Activated CD4-positive, alpha-beta T cell treated with anti-CD3 and anti-CD28 coated beads for 36 hours (primary cell): ENCODE results near the gene ZSCAN16. TPM values are rescaled to one million over a fixed set of nuclear protein-coding genes. Genes with fewer than 3 reads are reported as not detected.
"Not testable (repeated sequence)": the region's sequence is repeated elsewhere in the genome, so short reads cannot be mapped to it uniquely, and the experiment has no call there.

Source experiments
- ATAC-seq: fragments of 200-7000 bp; cut with Tn5 transposase; one replicate; pipeline ENCODE4 v1.10.0; 2021; ENCODE audit warnings: mild to moderate bottlenecking, moderate library complexity
- CTCF ChIA-PET: fragments of 350-600 bp; sonication (Branson Sonifier 250); formaldehyde crosslinking; loops from one replicate; lab custom pipeline; 2021; ENCODE audit warnings: antibody characterized with exemption; lab: Charles Lee
- POLR2A ChIA-PET: fragments of 350-600 bp; sonication (Branson Sonifier 250); formaldehyde crosslinking; loops from one replicate; lab custom pipeline; 2021; ENCODE audit warnings: antibody characterized with exemption, inconsistent platforms; lab: Charles Lee
- DNase-seq: peaks from one replicate; pipeline ENCODE4 v3.0.0-alpha.2; 2020
- H3K27ac Mint-ChIP-seq: one replicate; pipeline ENCODE4 v1.8.0; 2021; ENCODE audit warnings: mixed read lengths
- H3K27me3 Mint-ChIP-seq: one replicate; pipeline ENCODE4 v1.8.0; 2021; ENCODE audit warnings: mixed read lengths
- H3K36me3 Mint-ChIP-seq: one replicate; pipeline ENCODE4 v1.8.0; 2021; ENCODE audit warnings: low read depth, mixed read lengths
- H3K4me1 Mint-ChIP-seq: one replicate; pipeline ENCODE4 v1.8.0; 2021; ENCODE audit warnings: mixed read lengths
- H3K4me3 Mint-ChIP-seq: one replicate; pipeline ENCODE4 v1.8.0; 2021; ENCODE audit warnings: mild to moderate bottlenecking, moderate library complexity, mixed read lengths
- H3K9me3 Mint-ChIP-seq: one replicate; pipeline ENCODE4 v1.8.0; 2021; ENCODE audit warnings: low read depth, mixed read lengths
- intact Hi-C, 2 experiments: fragments of 100-400 bp; cut with DNase I in 1 of 2; cut with micrococcal nuclease in 1 of 2; formaldehyde crosslinking; loops; one replicate each; pipeline versions ENCODE4 v1.14.2 to v1.15.1; 2022 to 2024; cut with DNase I, micrococcal nuclease
- total RNA-seq, 2 experiments: library from RNA; stranded (reverse); gene quantifications; one replicate each; pipeline ENCODE4 v1.2.3, GENCODE V29; 2021

Gene ZSCAN16
- total RNA-seq: 1 to 10 TPM; 2.1 to 2.6 TPM

DNA sequence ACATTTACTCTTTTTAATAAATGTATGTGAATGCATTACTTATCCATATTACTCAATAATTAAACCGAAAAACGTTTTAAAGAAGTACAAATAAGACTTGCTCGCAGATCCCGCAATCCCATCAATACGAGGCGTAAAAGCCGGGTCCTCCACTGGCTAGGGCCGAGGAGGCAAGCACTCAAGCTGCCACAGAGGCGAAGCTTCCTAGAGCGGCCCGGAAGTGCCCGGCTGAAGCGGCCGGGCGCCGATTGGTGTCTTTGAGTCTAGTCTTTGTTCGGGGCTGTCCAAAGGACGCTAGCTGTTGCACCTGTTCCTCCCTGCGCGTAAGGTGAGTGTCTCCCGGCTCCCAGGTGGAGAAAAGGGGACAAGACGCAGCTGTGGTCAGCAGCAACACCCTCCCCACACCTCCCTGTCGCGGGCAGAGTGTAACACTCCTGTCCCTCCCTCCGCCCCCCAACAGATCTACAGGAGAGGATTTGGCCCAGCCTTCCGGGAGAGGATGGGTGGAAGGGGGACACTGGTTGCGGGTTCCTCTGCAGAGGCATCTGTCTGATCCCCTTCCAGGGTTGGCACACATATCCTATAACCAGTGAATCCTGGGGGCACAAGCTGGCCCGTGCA lies at the start of gene ZSCAN16:
ZSCAN16 (plus strand) TSS at position 260 of the 621 bp plus-strand sequence. CDS start 835 bp downstream, outside the sequence.
- ATAC-seq: peak; percentile 94

DNA sequence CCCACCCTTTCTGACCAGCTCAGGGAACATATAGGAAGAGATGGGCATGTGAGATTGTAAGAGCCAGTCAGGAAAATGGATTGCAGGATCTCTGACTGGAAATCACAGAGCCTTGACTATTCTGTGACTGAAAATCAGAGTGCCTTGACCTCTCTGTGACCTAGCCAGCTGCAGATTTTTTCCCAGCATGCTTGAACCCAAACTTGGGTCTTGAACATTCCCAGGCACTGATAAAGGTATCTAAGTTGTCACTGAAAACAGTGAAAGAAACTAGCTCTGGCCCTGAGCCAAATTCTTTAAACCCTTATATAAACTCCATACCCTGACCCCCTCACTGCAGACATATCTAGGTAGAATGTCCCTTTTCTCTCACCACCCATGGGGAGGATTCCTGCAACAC lies 46.4 kb upstream of the ZSCAN16 start:
- no peak for ATAC-seq
- H3K27ac Mint-ChIP-seq: no peak overlapping the region
- intact Hi-C loops: no loop called here
- DNase-seq: no peak
- peaks cover 23% of the 10 kb centered on the region for H3K4me1 Mint-ChIP-seq
- no peak overlapping the region for H3K4me3 Mint-ChIP-seq
- H3K36me3 Mint-ChIP-seq: peaks cover 3% of the 10 kb centered on the region
- POLR2A ChIA-PET: interaction anchor here (0.9 kb wide), 1 partner anchor 13 kb away, joined by 3 read pairs; no protein-coding TSS in a partner anchor
- no peaks in the 10 kb centered on the region for H3K9me3 Mint-ChIP-seq
- CTCF ChIA-PET: interaction anchor here (0.7 kb wide), 1 partner anchor 1001 kb away, joined by 3 read pairs; no protein-coding TSS in a partner anchor
- H3K27me3 Mint-ChIP-seq: no peaks in the 10 kb centered on the region

More for the DNA sequence above, at the start of gene ZSCAN16:
- Mint-ChIP-seq H3K36me3 (peaks cover 40% of the 10 kb centered on the region), H3K27ac (peak within 1 kb of the TSS; percentile 91), H3K9me3 (no peaks in the 10 kb centered on the region), H3K27me3 (no peaks in the 10 kb centered on the region), H3K4me1 (peaks cover 44% of the 10 kb centered on the region), H3K4me3 (peak within 1 kb of the TSS; percentile 89)
- ChIA-PET CTCF (interaction anchor here (0.5 to 3.4 kb wide), 3 partner anchors 17 to 231 kb away, joined by 5 to 14 read pairs (median 7); partner anchors contain the start of gene ZKSCAN8), POLR2A (interaction anchor here (1.2 kb wide), 1 partner anchor 13 kb away, joined by 3 read pairs; no protein-coding TSS in a partner anchor)
- DNase-seq: peak; percentile 82
- intact Hi-C loops: loop anchor here (1.0 kb wide), 5 partner anchors 12 to 463 kb away; partner anchors contain the start of genes ZKSCAN3 (in 1 of the 2), ZKSCAN8 (in 1 of the 2) and ZSCAN12 (in 1 of the 2)

DNA sequence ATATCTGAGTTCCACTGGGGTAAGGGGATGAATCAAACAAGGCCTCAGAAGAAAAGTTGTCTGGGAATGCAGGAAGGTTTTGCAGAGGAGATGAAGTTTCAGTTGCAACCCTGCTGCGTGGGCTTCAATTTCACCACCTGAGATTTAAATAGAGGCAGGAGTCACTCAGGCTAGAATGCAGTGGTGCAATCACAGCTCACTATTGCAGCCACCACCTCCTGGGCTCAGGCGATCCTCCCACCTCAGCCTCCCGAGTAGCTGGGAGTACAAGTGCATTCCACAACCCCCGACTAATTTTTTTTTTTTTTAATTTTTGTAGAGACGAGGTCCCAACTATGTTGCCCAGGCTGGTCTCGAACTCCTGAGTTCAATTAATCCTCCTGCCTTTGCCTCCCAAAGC lies 45.6 kb upstream of the ZSCAN16 start:
- POLR2A ChIA-PET: no interaction called here
- CTCF ChIA-PET: no interaction called here
- no peak for DNase-seq
- H3K27ac Mint-ChIP-seq: no peak overlapping the region
- no peaks in the 10 kb centered on the region for H3K27me3 Mint-ChIP-seq
- no peaks in the 10 kb centered on the region for H3K9me3 Mint-ChIP-seq
- peak overlapping the region; percentile 93 for H3K4me3 Mint-ChIP-seq
- no peak for ATAC-seq
- H3K4me1 Mint-ChIP-seq: peaks cover 28% of the 10 kb centered on the region
- H3K36me3 Mint-ChIP-seq: peaks cover 7% of the 10 kb centered on the region
- intact Hi-C loops: no loop called here

DNA sequence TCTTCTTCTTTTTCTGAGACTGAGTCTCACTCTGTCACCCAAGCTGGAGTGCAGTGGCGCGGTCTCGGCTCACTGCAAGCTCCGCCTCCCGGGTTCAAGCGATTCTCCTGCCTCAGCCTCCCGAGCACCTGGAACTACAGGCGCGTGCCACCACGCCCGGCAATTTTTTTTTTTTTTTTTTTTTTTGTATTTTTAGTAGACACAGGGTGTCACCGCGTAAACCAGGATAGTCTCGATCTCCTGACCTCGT lies 44.1 kb upstream of the ZSCAN16 start, which contains the start of gene ZNF165:
ZNF165 (plus strand) TSS at position 188 of the 250 bp plus-strand sequence. CDS start 4,913 bp downstream, outside the sequence.
- not testable (repeated sequence) for H3K27me3 Mint-ChIP-seq, H3K36me3 Mint-ChIP-seq, H3K9me3 Mint-ChIP-seq, DNase-seq
- intact Hi-C loops: loop anchor here (1.0 to 10.0 kb wide), 14 partner anchors 24 to 692 kb away; partner anchors contain the start of genes ZKSCAN4 (in 1 of the 2), ZNF391 (in 1 of the 2), ZSCAN12 (in 1 of the 2) and ZSCAN23 (in 1 of the 2)
- ATAC-seq: peak; percentile 49
- ChIA-PET POLR2A (interaction anchor here (1.7 kb wide), 1 partner anchor 24 kb away, joined by 4 read pairs; no protein-coding TSS in a partner anchor), CTCF (interaction anchor here (0.6 kb wide), 1 partner anchor 638 kb away, joined by 3 read pairs; no protein-coding TSS in a partner anchor)
- H3K27ac Mint-ChIP-seq: peak within 1 kb of the TSS; percentile 97
- peaks cover 29% of the 10 kb centered on the region for H3K4me1 Mint-ChIP-seq
- H3K4me3 Mint-ChIP-seq: peak within 1 kb of the TSS; percentile 93

DNA sequence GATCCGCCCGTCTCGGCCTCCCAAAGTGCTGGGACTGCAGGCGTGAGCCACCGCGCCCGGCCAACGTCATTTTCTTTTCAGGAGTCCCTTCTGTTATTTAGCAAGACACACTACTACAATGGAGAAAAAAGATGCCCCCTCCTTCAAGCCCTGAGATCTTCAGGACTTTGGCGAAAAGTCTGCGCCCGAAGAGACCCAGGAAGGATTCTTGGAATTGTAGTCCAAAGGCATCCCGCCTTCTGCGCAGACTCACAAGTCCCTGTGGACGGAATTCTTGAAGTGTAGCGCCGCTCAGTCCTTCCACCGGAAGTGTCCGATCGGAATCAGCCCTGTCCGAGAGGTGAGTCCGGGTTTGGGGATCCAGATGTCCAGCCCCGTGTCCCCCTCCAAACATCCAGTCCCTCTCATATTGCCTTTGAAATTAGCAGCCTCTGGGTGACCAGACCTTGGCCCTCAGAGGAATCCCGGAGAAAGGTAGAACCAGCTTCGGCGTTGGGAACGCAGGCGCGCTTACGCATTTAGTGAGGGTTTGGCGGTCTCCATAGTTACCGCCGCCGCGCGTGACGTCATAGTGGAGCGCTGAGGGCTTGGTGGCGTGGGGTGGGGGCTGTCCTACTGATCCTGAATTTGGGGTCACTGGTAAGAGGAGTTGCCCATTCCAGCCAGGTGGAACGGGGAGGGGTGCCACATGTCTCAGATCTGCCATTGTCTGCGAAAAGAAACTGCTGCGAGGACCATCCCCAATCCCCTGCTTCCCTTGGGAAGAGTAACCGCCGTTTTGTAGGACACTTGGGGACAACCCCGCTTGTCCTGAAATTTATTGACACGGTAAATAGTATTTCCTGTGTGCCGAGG lies 43.6 kb upstream of the ZSCAN16 start:
- CTCF ChIA-PET: no interaction called here
- H3K36me3 Mint-ChIP-seq: peaks cover 14% of the 10 kb centered on the region

DNA sequence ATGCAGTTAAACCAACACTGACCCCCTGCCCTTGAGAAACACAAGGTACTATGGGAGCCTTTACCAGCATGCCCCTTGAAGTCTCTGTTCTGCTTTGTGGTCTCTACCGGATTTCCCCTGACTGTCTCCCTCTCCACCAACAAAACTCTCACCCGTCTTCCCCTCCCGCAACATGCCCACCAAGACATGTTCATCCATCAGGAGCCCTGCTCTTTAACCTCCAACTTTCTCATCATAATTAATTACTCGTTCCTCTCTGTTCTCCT lies 43.0 kb upstream of the ZSCAN16 start:
- no peaks in the 10 kb centered on the region for H3K27me3 Mint-ChIP-seq
- H3K9me3 Mint-ChIP-seq: no peaks in the 10 kb centered on the region
- H3K27ac Mint-ChIP-seq: peak overlapping the region; percentile 97
- peaks cover 19% of the 10 kb centered on the region for H3K36me3 Mint-ChIP-seq
- ChIA-PET CTCF (no interaction called here), POLR2A (no interaction called here)
- peaks cover 29% of the 10 kb centered on the region for H3K4me1 Mint-ChIP-seq
- ATAC-seq (no peak), DNase-seq (peak; percentile 12)
- peak overlapping the region; percentile 93 for H3K4me3 Mint-ChIP-seq
- intact Hi-C loops: loop anchor here (1.0 to 10.0 kb wide), 11 partner anchors 23 to 693 kb away; partner anchors contain the start of genes ZKSCAN3 (in 1 of the 2), ZKSCAN4 (in 1 of the 2), ZNF391 (in 1 of the 2) and ZSCAN23 (in 1 of the 2)

More for the DNA sequence above, 43.6 kb upstream of the ZSCAN16 start:
- intact Hi-C loops: loop anchor here (1.0 to 10.0 kb wide), 15 partner anchors 23 to 692 kb away; partner anchors contain the start of genes ZKSCAN3 (in 1 of the 2), ZKSCAN4 (in 1 of the 2), ZNF391 (in 1 of the 2) and ZSCAN12 (in 1 of the 2)
- POLR2A ChIA-PET: interaction anchor here (1.7 kb wide), 1 partner anchor 24 kb away, joined by 4 read pairs; no protein-coding TSS in a partner anchor
- ATAC-seq (peak; percentile 84), DNase-seq (peak; percentile 93)
- Mint-ChIP-seq H3K4me1 (peaks cover 29% of the 10 kb centered on the region), H3K27me3 (no peaks in the 10 kb centered on the region), H3K9me3 (no peaks in the 10 kb centered on the region), H3K4me3 (peak overlapping the region; percentile 93), H3K27ac (peak overlapping the region; percentile 97)

DNA sequence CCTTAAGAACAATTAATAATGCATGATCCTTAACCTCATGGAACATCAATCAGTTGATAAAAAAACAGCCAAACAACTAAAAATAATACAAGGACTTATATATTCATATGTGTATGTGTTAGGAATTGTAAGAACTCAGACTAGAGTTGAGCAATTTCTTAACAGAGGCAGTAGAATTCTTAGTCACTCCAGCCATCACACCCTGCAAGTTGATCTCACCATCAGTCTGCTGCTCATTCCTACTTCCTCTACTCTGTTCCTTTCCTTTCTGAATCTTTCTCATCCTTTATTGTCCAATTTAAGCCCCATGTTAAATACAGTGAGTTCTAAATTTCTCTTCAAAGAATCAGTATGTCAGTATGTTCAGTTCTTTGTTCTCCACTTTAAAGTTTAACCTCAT lies 41.5 kb upstream of the ZSCAN16 start:
- H3K4me3 Mint-ChIP-seq: no peak overlapping the region
- H3K27ac Mint-ChIP-seq: no peak overlapping the region
- intact Hi-C loops: loop anchor here (1.0 to 10.0 kb wide), 6 partner anchors 169 to 840 kb away; partner anchors contain the start of genes TRIM27 (in 1 of the 2), ZKSCAN4 (in 1 of the 2), ZSCAN26 (in 1 of the 2) and ZSCAN31 (in 1 of the 2)
- peaks cover 29% of the 10 kb centered on the region for H3K4me1 Mint-ChIP-seq
- no peaks in the 10 kb centered on the region for H3K27me3 Mint-ChIP-seq
- POLR2A ChIA-PET: no interaction called here
- ATAC-seq (no peak), DNase-seq (no peak)
- peaks cover 5% of the 10 kb centered on the region for H3K9me3 Mint-ChIP-seq
- CTCF ChIA-PET: no interaction called here
- H3K36me3 Mint-ChIP-seq: peaks cover 29% of the 10 kb centered on the region

DNA sequence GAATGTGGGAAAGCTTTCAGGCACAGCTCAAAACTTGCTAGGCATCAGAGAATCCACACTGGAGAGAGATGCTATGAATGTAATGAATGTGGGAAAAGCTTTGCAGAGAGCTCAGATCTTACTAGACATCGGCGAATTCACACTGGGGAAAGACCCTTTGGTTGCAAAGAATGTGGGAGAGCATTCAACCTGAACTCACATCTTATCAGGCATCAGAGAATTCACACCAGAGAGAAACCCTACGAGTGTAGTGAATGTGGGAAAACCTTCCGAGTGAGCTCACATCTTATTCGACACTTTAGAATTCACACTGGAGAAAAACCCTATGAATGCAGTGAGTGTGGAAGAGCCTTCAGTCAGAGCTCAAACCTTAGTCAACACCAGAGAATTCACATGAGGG lies 35.4 kb upstream of the ZSCAN16 start:
- ATAC-seq (no peak), DNase-seq (no peak)
- Mint-ChIP-seq H3K4me3 (no peak overlapping the region), H3K4me1 (no peaks in the 10 kb centered on the region), H3K27me3 (peaks cover 8% of the 10 kb centered on the region), H3K9me3 (peaks cover 30% of the 10 kb centered on the region), H3K36me3 (peaks cover 52% of the 10 kb centered on the region), H3K27ac (no peak overlapping the region)
- POLR2A ChIA-PET: no interaction called here
- CTCF ChIA-PET: no interaction called here
- intact Hi-C loops: loop anchor here in 1 of 2 experiments (10.0 kb wide), 1 partner anchor 184 kb away; no protein-coding TSS in a partner anchor

DNA sequence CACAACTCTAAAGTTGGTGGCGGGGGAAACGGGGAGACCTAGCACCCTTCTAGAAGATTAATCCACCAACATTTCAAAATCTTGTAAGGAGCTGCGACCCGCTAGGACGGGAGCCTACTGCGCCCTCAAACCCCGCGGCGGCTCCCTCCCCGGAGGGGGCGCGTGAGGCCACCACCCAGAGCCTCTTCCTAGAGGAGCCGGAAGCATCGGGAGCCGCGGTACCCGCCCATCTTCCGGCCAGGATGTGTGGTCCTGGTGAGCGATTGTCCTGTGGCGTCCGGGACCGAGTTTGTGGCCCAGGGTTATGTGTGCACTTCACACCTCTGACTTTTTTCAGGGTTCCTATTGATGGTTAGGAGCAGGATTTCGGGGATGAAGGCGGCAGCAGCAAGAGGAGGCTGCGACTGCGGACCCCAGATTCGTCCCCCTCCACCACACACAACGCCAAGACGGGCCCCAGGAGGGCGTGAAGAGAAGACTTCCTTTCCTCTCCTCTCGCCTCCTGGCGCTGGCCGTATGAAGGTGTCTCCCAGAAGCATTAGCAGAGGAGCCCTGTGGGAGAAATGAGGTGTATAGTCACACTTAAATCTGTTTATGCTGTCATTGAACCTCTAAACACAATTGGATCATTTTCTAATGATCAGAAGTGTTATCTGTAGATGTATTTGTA lies 33.4 kb upstream of the ZSCAN16 start:
- Mint-ChIP-seq H3K27ac (no peak overlapping the region), H3K9me3 (peaks cover 30% of the 10 kb centered on the region), H3K4me3 (no peak overlapping the region), H3K27me3 (peaks cover 10% of the 10 kb centered on the region), H3K4me1 (no peaks in the 10 kb centered on the region), H3K36me3 (peaks cover 45% of the 10 kb centered on the region)
- CTCF ChIA-PET: no interaction called here
- DNase-seq (no peak), ATAC-seq (no peak)
- intact Hi-C loops: no loop called here
- POLR2A ChIA-PET: interaction anchor here (1.1 kb wide), 1 partner anchor 246 kb away, joined by 4 read pairs; no protein-coding TSS in a partner anchor

DNA sequence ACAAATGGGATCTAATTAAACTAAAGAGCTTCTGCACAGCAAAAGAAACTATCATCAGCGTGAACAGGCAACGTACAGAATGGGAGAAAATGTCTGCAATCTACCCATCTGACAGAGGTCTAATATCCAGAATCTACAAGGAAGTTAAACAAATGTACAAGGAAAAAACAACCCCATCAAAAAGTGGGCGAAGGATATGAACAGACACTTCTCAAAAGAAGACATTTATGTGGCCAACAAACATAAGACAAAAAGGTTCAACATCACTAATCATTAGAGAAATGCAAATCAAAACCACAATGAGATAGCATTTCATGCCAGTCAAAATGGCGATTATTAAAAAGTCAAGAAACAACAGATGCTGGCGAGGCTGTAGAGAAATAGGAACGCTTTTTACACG lies 22.2 kb upstream of the ZSCAN16 start:
- H3K9me3 Mint-ChIP-seq, H3K4me1 Mint-ChIP-seq, H3K27ac Mint-ChIP-seq, intact Hi-C loops, H3K36me3 Mint-ChIP-seq, ATAC-seq, DNase-seq, POLR2A ChIA-PET, H3K4me3 Mint-ChIP-seq, H3K27me3 Mint-ChIP-seq, CTCF ChIA-PET: not testable (repeated sequence)
